Ishikawa (cell line): Measurements from ENCODE around the gene KIF5B.

Source experiments
- CEBPB ChIP-seq: IDR thresholded peaks from 2 replicates; pipeline ENCODE4 v1.6.1; 2012
- EGR1 ChIP-seq: IDR thresholded peaks from 2 replicates; pipeline ENCODE4 v1.6.1; 2012
- EP300 ChIP-seq: IDR thresholded peaks from 2 replicates; pipeline ENCODE4 v1.6.1; 2012; ENCODE audit warnings: borderline replicate concordance
- FOXM1 ChIP-seq: IDR thresholded peaks from 2 replicates; pipeline ENCODE4 v1.6.1; 2012; ENCODE audit warnings: low read depth, borderline replicate concordance
- MAX ChIP-seq: IDR thresholded peaks from 2 replicates; pipeline ENCODE4 v1.6.1; 2012
- RAD21 ChIP-seq: IDR thresholded peaks from 2 replicates; pipeline ENCODE4 v1.6.1; 2012; ENCODE audit warnings: low read depth
- TAF1 ChIP-seq: IDR thresholded peaks from 2 replicates; pipeline ENCODE4 v1.6.1; 2012; ENCODE audit warnings: low read depth, mild to moderate bottlenecking
- TCF12 ChIP-seq: IDR thresholded peaks from 2 replicates; pipeline ENCODE4 v1.6.1; 2012; ENCODE audit warnings: low read depth
- TEAD4 ChIP-seq: IDR thresholded peaks from 2 replicates; pipeline ENCODE4 v1.6.1; 2012
- USF1 ChIP-seq: IDR thresholded peaks from 2 replicates; pipeline ENCODE4 v1.6.1; 2012

- TF ChIP-seq TAF1 (no peak), USF1 (no peak), CEBPB (no peak), RAD21 (no peak), EP300 (no peak), FOXM1 (no peak), TEAD4 (no peak), EGR1 (no peak), TCF12 (no peak), MAX (no peak)
Observed at GRCh38 chr10:32104181-32104580, 48.0 kb upstream of the KIF5B start.
